Cardiac septum (tissue), 1 donor: Measurements from ENCODE around the gene SERP2. TPM values are rescaled to one million over a fixed set of nuclear protein-coding genes. Genes with fewer than 3 reads are reported as not detected.
A peak's percentile ranks its signal among the peaks of the same experiment; 100 is the strongest.
"Not testable (repeated sequence)": the region's sequence is repeated elsewhere in the genome, so short reads cannot be mapped to it uniquely, and the experiment has no call there.

Experiments used
- DNase-seq: peaks from one replicate; pipeline ENCODE4 v3.0.0-alpha.2; 2020; ENCODE audit warnings: low spot score
- intact Hi-C: fragments of 100-400 bp; cut with DNase I; formaldehyde crosslinking; loops from one replicate; pipeline ENCODE4 v1.14.0; 2022
- long read RNA-seq: library from polyadenylated mRNA; unstranded; transcript quantifications from one replicate; pipeline ENCODE4 v2.0.0, GENCODE V29; 2021
- total RNA-seq: library from RNA; stranded (reverse); fragmentation: NEBNext Ultra II Directional; extraction: Animal tissue kit (Norgen Biotek cat#: 25700); gene quantifications from one replicate; pipeline ENCODE4 v1.2.1, GENCODE V29; 2021
- donor health status: DM: no; HTN: no; CAD: no.

Gene SERP2
- 7.9 TPM for total RNA-seq
- long read RNA-seq, partial matches to known transcripts = 0 of 4 reads
- long read RNA-seq, other reads (novel, unspliced or antisense) = 2 of 4 reads

- intact Hi-C loops = loop anchor here (5.0 kb wide), 2 partner anchors 59 to 66 kb away; no protein-coding TSS in a partner anchor
- DNase-seq = no peak
Observed at GRCh38 chr13:44373601-44374347, at the start of gene SERP2. Gene SERP2, plus strand, starts transcription at chr13:44373824. Its CDS starts 202 bp downstream, at chr13:44374026.

DNA sequence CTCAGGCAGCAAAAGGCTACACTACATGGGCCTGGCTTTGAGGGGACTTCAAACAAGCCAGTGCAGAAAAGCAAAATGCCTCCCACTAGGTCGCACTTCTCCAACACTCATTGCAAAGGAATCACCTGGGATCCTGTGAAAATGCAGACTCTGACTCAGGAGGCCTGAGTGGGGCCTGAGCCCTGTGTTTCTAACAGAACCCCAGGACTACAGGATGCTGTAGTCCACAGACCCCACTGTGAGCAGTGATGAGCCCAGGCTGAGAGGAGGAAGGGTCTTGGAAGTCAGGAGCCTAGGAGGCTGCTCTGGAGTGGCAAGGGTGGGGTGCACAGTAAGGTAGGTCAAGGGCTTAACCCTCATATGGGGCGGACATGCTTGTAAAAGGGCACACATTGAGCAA lies 46.7 kb upstream of the SERP2 start:
- DNase-seq = no peak
- intact Hi-C loops = no loop called here

DNA sequence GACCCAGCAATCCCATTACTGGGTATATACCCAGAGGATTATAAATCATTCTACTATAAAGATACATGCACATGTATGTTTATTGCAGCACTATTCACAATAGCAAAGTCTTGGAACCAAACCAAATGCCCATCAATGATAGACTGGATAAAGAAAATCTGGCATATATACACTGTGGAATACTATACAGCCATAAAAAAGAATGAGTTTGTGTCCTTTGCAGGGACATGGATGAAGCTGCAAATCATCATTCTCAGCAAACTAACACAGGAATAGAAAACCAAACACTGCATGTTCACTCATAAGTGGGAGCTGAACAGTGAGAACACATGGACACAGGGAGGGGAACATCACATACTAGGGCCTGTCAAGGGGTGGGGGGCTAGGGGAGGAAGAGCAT lies 44.6 kb upstream of the SERP2 start:
- intact Hi-C loops, DNase-seq: not testable (repeated sequence)

GRCh38 chr13:44329909-44330545 lies 43.6 kb upstream of the SERP2 start:
- intact Hi-C loops = no loop called here
- DNase-seq = no peak

DNA sequence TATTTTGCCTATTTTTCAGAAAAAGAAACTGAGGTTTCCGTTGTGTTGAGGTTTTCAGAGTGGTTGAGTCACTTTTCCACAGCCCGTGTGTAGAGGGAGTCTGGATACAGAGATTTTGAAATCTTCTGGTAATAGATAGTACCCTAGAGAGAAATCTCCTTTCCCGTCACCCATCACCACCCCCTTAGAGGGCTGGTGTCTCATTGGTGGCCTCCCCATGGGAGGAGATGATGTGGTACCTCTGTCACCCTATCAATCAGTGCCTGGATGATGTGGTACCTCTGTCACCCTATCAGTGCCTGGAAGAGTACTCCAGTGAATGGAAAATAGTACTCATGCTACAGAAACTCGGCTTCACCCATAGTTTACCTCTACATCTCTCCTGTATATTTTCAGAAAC lies 42.2 kb upstream of the SERP2 start:
- intact Hi-C loops = no loop called here
- DNase-seq = no peak

- peak; percentile 85 for DNase-seq
- intact Hi-C loops = no loop called here
Observed at GRCh38 chr13:44331912-44332851, 41.4 kb upstream of the SERP2 start.

GRCh38 chr13:44333950-44334655 lies 39.5 kb upstream of the SERP2 start:
- no peak for DNase-seq
- intact Hi-C loops = no loop called here

- intact Hi-C loops = no loop called here
Observed at GRCh38 chr13:44334751-44335150, 38.9 kb upstream of the SERP2 start.

GRCh38 chr13:44336934-44337333 lies 36.7 kb upstream of the SERP2 start:
- no peak for DNase-seq
- intact Hi-C loops = no loop called here

More at GRCh38 chr13:44334751-44335150, 38.9 kb upstream of the SERP2 start:
- no peak for DNase-seq

- intact Hi-C loops = no loop called here
Observed at GRCh38 chr13:44337581-44337980, 36.0 kb upstream of the SERP2 start.

GRCh38 chr13:44340508-44340907 lies 33.1 kb upstream of the SERP2 start:
- DNase-seq = no peak

More at GRCh38 chr13:44337581-44337980, 36.0 kb upstream of the SERP2 start:
- no peak for DNase-seq

DNA sequence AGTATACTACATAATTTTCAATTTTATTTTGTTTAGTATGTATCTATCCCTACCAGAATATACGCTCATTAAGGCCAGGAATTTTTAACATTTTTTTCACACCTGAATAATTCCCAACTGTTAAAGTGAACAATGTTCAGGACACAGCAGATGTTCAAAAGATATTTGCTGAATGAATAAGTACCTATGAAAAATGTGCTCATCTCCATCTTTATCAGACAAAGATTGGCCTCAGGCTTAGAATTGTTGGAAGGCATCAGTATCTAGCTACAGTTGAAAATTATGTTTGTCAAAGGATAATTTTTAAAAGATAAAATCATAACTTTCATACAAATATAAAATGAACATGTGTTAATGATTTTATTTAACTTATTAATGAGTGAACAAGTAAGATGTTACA lies 30.9 kb upstream of the SERP2 start:
- intact Hi-C loops = no loop called here
- no peak for DNase-seq

More at GRCh38 chr13:44340508-44340907, 33.1 kb upstream of the SERP2 start:
- intact Hi-C loops = no loop called here

DNA sequence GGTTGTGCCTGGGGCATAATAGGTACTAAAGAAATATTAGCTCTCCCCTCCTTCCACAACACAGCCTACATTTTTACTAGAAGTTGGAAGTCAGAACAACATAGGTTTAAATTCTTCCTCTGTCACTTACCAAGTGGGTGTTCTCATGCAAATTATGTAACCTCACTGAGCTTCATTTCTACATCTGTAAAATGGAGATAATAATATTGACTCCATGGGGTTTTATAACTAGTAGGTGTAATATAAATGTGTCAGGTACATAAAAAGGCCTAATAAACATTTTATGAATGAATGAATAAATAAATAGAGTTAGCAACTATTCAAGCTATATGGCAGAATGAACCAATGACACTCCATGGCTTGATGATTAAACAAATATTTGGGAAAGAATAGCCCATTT lies 27.1 kb upstream of the SERP2 start:
- intact Hi-C loops = no loop called here

DNA sequence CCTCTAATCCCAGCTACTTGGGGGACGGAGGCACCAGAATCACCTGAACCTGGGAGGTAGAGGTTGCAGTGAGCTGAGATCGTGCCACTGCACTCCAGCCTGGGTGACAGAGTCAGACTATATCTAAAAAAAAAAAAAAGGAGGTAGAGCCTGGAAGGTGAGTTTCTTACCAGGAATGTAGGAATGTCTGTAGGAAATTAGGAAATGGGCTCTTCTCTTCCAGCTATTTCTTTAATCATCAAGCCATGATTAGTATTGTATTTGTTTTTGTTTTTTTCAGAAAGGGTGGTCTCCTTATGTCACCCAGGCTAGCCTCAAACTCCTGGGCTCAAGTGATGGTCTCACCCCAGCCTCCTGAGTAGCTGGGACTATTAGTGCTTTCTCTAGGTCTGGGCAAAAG lies 26.3 kb upstream of the SERP2 start:
- DNase-seq = no peak
- intact Hi-C loops = no loop called here

More for the DNA sequence above, 27.1 kb upstream of the SERP2 start:
- no peak for DNase-seq

DNA sequence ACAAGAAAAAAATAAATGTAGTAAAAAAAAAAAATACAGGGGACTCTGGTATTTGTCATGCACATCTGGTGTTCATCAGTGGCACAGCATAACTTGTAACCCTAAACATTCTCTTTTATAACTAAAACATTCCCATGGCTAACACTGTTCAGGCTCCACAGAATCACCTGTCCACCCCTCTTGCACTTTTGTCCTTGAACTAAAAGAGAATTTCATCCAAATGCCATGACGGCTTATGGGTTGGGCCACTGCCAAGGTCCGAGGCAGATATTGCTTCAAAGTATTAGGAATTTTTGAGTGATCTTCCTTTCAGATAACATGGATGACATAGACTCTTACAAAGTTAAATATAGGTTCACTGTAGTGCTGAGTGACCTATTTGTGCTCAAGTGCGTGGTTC lies 25.7 kb upstream of the SERP2 start:
- intact Hi-C loops = no loop called here
- DNase-seq = no peak

DNA sequence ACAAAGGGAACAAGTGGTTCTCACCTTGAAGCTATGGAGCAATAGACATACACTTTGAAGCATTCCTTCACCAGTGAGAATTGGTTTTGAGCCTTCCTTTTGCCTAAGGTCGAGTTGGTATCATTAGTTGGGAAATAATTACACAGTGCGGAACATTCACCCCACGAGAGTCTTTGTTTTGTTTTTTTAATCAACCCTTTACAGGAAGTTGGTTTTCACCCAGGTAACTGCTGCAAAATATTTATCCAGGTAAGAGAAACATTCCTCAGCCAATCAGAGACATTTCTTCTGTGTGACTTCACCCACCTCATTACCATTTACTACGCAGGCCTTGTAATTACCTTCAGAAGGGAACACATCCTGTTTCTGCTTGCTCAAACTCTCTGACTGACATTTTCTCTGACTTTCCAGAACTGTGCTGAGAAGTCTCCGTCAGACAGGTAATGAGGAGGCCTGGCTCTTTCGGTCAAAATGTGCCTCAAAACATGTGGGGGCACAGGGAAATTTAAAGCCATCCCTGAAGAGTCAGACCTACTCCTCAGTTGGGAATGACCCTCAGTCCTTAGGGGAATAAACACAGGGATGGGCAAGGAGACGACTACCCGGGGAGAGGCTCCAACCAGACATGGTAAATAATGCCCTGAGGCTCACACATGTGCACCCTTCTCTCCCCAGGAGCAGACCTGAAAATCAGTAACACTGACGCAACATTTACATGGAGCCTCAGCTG lies 22.7 kb upstream of the SERP2 start:
- DNase-seq = no peak
- intact Hi-C loops = no loop called here

- no peak for DNase-seq
- intact Hi-C loops = no loop called here
Observed at GRCh38 chr13:44351505-44351854, 22.1 kb upstream of the SERP2 start.

GRCh38 chr13:44352202-44352601 lies 21.4 kb upstream of the SERP2 start:
- DNase-seq = no peak
- intact Hi-C loops = no loop called here

- intact Hi-C loops = no loop called here
- no peak for DNase-seq
Observed at GRCh38 chr13:44352671-44353070, 21.0 kb upstream of the SERP2 start.
